ENCODE measurements around the gene CCNJL. TPM values are rescaled to one million over a fixed set of nuclear protein-coding genes. Genes with fewer than 3 reads are reported as not detected.

CCNJL gene
- total RNA-seq, 1 experiment from 2014 or later, result 7.6 TPM

- CTCF ChIA-PET, result no interaction called here
- TF ChIP-seq CTCF (conservative IDR thresholded peaks at IDR 0.05; ENCODE audit: low read depth, low read length), result no peak
- no peaks in the 10 kb centered on the region for H3K27me3 ChIP-seq (replicated peaks; ENCODE audit: insufficient read depth, low read depth, low read length, poor library complexity)
- POLR2A ChIA-PET (ENCODE audit: low non-redundant PET), result no interaction called here
- no peaks in the 10 kb centered on the region for H3K4me1 ChIP-seq (ENCODE audit: insufficient read depth, low read length, poor library complexity, severe bottlenecking)
- H3K36me3 ChIP-seq (ENCODE audit: insufficient read depth, low read length, poor library complexity, severe bottlenecking), result no peaks in the 10 kb centered on the region
- no peak overlapping the region for H3K27ac ChIP-seq (ENCODE audit: low read depth, low read length, poor library complexity, severe bottlenecking)
- H3K9me3 ChIP-seq (ENCODE audit: low read depth, low read length, poor library complexity, severe bottlenecking), result no peaks in the 10 kb centered on the region
- H3K4me3 ChIP-seq (ENCODE audit: low read depth, low read length, poor library complexity, severe bottlenecking), result no peak overlapping the region
- intact Hi-C loops (cut with micrococcal nuclease; ENCODE audit: unreplicated experiment), result no loop called here
- no peak for DNase-seq (ENCODE audit: low spot score)
- BruUV-seq (replicated peaks), result no TSS peak
Measured at GRCh38 chr5:160235731-160236130, 76.6 kb downstream of the CCNJL start.

GRCh38 chr5:160233215-160233614 lies 79.1 kb downstream of the CCNJL start:
- intact Hi-C loops (cut with micrococcal nuclease; ENCODE audit: unreplicated experiment), result no loop called here
- TF ChIP-seq EZH2 (IDR thresholded peaks at IDR 0.05; ENCODE audit: borderline replicate concordance, low read depth, low read length, poor library complexity, severe bottlenecking) (no peak), CTCF (conservative IDR thresholded peaks at IDR 0.05; ENCODE audit: low read depth, low read length) (no peak)
- no peak overlapping the region for H3K27ac ChIP-seq (ENCODE audit: low read depth, low read length, poor library complexity, severe bottlenecking)
- no peaks in the 10 kb centered on the region for H3K9me3 ChIP-seq (ENCODE audit: low read depth, low read length, poor library complexity, severe bottlenecking)
- DNase-seq (ENCODE audit: low spot score), result no peak
- H3K4me1 ChIP-seq (ENCODE audit: insufficient read depth, low read length, poor library complexity, severe bottlenecking), result no peaks in the 10 kb centered on the region
- H3K27me3 ChIP-seq (replicated peaks; ENCODE audit: insufficient read depth, low read depth, low read length, poor library complexity), result no peaks in the 10 kb centered on the region
- CTCF ChIA-PET, result no interaction called here
- POLR2A ChIA-PET (ENCODE audit: low non-redundant PET), result no interaction called here
- no peaks in the 10 kb centered on the region for H3K36me3 ChIP-seq (ENCODE audit: insufficient read depth, low read length, poor library complexity, severe bottlenecking)
- no peak overlapping the region for H3K4me3 ChIP-seq (ENCODE audit: low read depth, low read length, poor library complexity, severe bottlenecking)
- no TSS peak for BruUV-seq (replicated peaks)

- ChIA-PET POLR2A (ENCODE audit: low non-redundant PET) (no interaction called here), CTCF (no interaction called here)
- H3K4me1 ChIP-seq (ENCODE audit: insufficient read depth, low read length, poor library complexity, severe bottlenecking), result no peaks in the 10 kb centered on the region
- DNase-seq (ENCODE audit: low spot score), result no peak
- no TSS peak for BruUV-seq (replicated peaks)
- H3K27ac ChIP-seq (ENCODE audit: low read depth, low read length, poor library complexity, severe bottlenecking), result no peak overlapping the region
- H3K27me3 ChIP-seq (replicated peaks; ENCODE audit: insufficient read depth, low read depth, low read length, poor library complexity), result no peaks in the 10 kb centered on the region
- no peaks in the 10 kb centered on the region for H3K9me3 ChIP-seq (ENCODE audit: low read depth, low read length, poor library complexity, severe bottlenecking)
- no peak overlapping the region for H3K4me3 ChIP-seq (ENCODE audit: low read depth, low read length, poor library complexity, severe bottlenecking)
- no peak for TF ChIP-seq CTCF (conservative IDR thresholded peaks at IDR 0.05; ENCODE audit: low read depth, low read length)
- TF ChIP-seq EZH2 (IDR thresholded peaks at IDR 0.05; ENCODE audit: borderline replicate concordance, low read depth, low read length, poor library complexity, severe bottlenecking), result no peak
- intact Hi-C loops (cut with micrococcal nuclease; ENCODE audit: unreplicated experiment), result no loop called here
- no peaks in the 10 kb centered on the region for H3K36me3 ChIP-seq (ENCODE audit: insufficient read depth, low read length, poor library complexity, severe bottlenecking)
Measured at GRCh38 chr5:160231783-160232342, 80.5 kb downstream of the CCNJL start.
